Skin of body (tissue), 2 donors: ENCODE measurements around the gene CLP1. TPM values are rescaled to one million over a fixed set of nuclear protein-coding genes. Genes with fewer than 3 reads are reported as not detected.
A peak's percentile ranks its signal among the peaks of the same experiment; 100 is the strongest.
"Not testable (repeated sequence)": the region's sequence is repeated elsewhere in the genome, so short reads cannot be mapped to it uniquely, and the experiment has no call there.

ENCODE experiments used
- DNase-seq: peaks from one replicate; lab custom pipeline; 2025; lab: John Stamatoyannopoulos, UW
- total RNA-seq: library from RNA; depleted of rRNA; stranded (reverse); fragments of >200 nt; gene quantifications from one replicate; pipeline ENCODE4 v1.2.3, GENCODE V29; 2014

Gene CLP1
- total RNA-seq, 1 donor from 2014 or later: 9.7 TPM

DNA sequence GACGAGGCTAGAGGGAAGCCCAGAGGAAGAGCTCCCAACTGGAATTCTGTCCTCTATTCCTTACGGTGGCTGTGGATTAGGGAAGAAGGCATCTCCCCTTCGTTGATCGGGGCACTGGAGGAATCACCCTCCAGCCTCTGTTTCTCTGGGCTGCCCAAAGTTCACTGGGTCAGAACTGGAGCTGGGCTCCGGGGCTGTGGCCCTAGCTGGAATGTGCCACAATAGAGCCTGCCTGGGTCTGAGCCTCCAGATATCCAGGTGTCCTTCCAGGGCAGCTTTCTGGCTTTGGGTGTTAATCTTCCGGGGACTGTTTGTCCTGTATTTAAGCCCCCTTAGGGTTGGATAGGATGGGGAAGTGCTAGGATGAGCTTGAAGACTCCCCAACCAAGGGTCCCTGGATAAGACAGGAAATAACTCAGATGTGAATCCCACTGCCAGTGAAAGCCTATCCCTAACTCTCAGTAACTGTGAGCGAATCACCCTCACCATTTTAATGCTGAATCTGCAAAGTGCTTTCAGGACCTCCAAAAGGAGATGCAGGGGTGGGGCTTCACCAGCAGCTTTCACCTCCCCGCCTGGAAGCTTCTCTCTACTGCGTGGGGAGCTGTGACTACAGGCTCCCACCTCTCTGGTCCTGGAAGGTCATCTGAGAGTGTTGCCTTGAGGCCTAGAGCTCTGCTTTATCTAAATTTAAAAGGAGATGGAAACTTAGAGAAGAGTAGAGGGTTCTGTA is 17.3 kb upstream of the CLP1 start:
- no peak for DNase-seq

DNA sequence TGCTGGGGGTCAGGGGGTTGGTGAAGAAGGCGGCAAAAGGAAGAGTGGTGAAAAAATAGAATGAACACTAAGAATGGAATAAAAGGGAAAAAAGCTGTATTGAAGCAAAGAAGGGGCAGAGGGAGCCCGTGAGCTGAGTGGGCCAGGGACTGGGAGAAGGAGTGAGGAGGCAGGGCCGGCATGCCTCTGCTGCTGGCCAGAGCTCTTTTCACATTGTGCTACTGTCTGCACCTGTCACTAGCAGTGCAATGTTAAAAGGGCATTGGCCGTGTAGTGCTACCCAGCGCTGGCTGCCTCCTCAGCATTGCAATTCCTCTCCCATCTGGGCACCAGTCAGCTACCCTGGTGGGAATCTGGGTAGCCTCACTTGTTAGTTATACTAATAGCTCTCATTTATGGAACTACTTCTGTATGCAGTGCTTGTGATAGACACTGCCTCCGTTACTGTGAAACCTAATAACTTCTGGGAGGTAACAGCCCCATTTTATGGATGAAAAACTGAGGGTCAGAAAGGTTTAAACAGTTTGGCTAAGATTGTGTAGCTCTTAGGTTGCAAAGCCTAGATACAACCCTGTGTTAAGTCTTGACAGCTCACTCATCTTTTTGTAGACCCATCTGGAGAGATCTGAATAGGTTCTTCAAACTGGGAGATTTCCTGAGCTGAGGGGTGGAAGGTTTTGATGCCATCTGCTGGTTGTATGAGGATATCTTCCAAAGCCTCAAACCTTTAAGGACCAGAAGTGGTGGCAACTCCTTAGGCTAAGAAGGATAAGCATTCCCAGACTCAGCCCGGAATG is 16.4 kb upstream of the CLP1 start:
- DNase-seq: peak; percentile 37

DNA sequence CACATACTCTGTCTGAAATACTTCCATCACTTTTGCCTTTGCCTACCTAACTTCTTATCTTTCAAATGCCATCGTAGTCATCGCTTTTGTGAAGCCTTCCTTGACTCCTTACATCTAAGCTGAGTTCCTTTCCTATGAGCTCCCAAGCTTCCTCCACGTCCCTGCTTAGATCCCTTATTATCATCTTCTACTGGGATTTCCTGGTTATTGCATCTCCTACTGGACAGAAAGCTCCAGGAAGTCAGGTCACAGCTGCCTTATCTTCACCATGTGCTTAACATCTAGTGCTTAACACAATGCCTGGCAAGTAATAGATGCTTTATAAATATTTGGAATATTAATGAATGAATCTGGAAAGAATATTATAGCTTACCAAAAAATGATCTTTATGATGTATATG is 13.8 kb upstream of the CLP1 start:
- no peak for DNase-seq

DNA sequence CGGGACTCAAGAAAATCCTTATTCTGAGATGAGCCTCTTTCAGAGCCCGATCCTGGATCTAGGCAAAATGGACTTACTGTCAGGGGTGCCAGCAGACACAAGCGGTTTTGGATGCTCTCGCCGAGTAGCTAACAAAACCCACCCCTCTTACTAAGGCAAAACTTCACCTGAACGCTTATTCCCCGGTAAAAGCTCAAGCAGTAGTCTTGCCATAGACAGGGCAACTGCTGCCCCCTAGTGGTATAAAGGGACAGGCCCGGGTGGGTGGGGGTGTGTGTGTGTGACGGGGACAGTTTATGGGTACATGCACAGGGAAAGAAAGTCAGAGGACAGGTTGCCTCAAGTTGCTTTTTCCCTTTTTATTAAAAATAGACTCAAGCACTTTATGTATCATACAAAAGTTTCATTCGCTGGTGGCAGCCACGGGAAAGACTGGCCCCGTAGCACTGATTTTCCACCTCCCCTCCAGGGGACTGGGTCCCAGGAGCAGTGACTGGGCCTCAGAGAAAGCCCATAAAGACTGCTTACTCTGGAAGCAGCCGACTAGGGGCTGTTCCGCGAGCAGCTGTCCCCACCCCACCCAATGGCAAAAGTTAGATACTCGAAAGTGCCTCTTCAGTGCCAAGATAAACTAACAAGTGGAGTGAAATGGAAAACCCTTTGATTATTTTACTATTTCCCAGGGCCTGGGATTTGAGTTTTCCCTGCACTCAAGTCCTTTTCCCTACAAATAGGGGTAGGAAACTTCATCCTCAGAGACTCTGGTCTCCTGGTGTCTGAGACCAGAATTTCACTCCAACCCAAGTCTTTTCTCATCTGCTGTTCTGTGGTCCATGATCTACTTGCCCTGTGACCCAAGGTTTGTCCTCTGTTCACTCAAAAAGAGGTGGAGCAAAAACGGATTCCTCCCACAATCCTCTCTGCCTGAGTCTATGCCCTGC is 12.5 kb upstream of the CLP1 start:
- DNase-seq: peak; percentile 54

DNA sequence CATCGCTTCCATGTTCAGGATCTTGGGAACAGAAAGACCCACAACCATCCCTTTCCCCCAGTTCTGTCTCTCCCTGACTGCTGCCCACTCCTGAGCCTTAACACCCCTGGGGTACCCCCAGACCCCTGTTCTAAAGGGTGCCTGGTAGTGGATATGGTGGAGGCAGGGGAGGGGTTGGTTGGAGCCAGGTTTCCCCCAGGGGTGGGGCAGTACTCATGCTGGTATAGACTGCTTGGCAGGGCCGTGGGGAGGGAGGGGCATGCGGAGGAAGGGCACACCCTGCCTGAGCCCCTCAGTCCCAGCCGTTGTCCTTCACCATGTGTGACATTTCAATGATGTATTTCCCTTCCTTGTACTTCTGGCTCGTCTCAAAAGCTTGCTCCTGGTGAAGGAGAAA is 11.9 kb upstream of the CLP1 start:
- DNase-seq: no peak

DNA sequence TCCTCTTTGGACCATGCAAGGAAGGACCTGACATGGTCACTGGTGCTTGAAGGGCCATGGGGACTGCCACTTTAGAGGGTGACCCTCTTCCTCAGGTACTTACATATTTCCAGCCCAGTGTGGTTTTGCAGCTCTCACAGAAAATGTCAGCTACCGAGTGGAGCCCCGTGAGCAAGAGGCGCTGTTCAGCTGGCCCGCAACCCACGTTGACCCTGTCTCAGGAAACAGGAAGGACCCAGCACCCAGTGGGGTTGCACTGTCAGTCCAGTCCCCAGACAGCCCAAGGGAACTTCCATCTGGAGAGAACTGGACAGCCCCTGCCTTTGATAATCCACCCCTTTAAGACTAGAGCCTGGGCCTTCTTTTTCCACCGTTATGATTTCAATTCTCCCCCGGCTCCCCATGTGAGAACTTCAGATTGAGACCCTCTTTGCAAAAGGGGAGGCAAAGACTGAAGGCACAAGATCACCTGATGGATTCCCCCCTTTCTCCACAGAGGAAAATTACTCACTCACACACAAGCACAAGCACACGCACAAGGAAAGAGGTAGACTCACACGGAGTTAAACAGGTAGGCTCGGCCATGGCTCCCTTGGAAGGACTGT is 11.3 kb upstream of the CLP1 start:
- peak; percentile 14 for DNase-seq

DNA sequence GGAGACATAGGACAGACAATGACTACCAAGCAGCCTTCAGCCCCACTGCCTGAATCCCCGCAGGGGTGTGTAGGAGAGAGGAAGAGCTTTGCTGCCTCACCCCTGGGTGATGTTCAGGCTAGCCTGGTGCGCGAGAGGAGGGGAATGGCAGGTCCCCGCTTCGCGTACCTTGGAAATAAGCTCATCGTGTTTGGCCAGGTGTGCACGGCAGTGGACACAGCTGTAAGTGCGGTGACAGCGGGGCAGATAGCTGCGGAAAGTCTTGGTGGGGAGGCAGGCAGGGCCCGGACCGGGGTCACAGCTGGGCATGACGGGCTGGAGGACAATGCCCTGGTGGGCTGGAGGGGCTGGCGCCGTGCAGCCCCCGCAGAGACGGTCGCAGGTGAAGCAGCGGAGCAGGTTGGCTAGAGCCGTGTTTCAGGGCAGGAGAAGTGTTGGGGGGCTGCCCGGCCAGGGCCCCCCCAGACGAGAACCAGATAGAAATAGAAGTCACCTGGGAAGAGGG is 10.7 kb upstream of the CLP1 start:
- DNase-seq: no peak

DNA sequence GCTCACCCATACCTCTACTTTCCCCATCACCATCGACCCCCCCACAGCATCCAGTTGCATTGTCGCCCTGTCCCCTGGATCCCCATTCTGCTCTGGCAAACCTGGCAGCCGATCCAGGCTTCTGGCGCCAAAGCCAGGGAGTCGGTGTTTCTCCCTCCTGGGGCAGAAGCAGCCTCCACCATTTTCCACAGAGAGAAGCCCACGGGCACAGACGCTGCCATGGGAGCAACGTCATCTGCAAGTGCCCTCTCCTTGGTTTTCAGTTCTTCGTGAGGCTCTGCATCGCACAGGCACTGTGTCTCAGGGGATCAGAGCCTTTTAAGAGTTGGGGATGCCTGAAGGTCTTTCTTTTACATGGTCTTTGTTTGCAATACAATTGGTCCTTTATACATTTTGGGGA is 10.2 kb upstream of the CLP1 start:
- DNase-seq: no peak

DNA sequence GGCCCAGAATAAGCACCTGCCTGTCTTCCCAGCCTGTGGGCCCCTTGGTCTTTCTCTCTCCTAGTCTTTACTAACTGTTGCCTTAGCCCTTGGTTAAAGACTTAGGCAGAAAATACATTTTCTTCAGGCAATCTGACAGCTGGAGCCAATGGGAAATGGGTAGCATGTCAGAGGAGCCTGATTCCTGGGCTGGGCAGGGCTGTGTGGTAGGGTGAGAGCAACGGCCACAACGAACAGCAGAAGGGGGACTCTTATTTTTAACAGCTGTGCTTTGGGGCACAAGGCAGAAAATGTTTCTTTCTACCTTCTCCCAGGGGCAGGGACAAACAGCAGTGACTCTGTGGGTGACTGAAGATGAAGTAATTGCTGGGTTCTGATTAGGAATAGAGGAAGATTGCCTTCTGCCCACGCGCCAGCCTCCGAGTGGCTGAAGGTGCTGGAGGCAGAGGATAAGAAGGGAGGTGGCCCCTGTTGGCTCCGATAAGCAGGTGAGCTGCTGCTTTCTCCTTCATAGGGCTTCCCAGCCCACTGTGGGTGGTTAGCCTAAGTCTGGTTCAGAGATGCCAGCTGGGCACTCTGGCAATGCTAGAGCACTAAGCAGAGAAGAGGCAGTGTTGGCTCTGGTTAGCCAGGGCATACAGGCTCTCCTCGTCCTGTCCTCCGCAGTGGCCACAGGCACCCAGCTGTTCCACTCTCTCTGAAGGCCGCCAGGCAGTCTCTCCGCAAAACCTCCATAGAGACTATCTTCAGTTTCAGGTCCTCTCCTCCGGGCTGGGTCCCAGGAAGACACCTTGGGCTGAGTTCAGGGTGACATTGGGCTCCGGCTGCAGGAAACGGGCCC is 9.4 kb upstream of the CLP1 start:
- DNase-seq: no peak

DNA sequence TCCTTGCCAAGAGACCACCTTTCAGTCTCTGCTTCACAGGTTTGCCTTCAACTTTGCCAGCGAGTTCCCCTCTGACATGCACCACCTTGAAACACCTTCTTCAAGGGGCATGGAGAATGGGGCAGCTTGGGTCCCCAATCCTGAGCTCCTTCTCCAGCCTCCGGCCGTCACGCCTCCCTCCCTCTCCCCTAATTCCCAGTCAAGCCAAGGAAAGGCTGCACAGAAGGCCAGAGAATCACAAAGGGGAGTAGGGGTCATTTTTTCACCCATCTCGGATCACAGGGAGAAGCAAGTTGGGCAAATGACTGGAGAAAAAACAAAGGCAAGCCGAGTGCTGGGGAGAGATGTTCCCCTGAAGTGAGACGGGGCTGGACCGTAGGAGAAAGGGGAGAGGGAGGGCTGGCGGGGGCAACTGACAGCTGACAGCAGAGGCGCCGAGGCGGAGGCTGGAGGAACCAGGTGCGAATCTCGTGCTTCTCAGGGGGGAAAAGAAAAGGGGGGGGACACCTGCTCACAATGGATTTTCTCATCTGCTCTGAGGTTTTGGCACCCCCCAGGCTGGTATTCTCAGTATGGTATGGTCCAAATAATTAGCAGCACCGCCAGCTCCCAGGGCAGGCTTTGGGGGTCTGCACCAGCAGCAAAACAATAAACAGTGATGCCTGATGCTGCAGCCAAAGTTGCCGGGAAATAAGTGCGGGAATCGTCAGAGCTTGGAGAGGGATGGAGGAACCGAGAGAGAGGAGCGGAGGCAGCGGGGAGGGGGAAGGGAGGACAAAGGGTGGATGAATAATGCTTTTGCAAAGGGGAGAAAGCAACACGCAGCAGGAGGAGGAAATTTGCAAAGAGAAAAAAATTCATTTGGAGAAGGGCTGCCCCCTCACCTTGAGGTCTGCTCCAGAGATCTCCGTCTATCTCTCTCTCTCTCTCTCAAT is 8.5 kb upstream of the CLP1 start:
- DNase-seq: no peak

DNA sequence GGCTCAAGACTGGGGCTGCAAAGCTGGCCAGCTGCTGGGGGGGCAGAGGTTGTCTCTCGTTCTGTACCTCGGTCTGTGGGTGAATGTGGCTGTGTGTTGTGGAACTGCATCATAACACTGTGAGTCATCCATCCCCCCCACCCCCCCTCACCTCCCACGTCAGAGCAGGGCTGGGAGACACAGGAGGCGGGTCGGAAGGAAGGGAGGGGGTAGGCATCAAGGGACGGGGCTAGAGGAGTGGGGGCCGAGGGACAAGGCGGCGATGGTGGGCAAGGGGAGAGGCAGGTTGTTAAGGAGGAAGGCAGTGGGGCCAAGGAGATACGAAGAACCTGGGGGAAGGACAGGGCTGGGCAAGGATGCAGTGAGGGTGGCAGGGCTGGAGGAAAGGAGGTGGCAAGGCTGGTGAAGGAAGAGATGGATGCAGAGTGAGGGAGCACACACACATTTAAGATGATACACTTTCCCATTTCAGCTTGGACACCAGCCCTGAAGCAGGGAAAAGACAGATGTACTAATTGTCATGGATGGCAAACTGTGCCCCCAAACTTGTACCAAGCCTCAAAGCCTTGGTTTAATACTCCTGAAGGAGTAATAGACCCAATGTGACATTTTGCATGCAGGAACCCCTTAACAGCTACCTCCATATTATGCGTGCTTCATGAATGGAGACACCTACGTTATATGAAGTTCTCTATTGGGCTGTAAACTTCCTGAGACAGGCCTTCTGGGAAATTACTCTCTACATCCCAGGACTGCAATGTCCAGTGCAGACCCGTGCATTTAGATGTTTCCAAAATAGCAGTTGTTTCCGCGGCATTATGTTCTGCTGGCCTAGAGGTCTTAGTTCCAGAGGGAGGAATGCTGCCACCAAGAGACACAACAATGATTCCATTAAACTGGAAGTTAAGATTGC is 7.5 kb upstream of the CLP1 start, which contains the start of gene YPEL4:
Gene YPEL4 (minus strand): TSS at position 87 of the 913 bp plus-strand sequence. CDS start 2,805 bp downstream, outside the sequence.
- peak; percentile 55 for DNase-seq

DNA sequence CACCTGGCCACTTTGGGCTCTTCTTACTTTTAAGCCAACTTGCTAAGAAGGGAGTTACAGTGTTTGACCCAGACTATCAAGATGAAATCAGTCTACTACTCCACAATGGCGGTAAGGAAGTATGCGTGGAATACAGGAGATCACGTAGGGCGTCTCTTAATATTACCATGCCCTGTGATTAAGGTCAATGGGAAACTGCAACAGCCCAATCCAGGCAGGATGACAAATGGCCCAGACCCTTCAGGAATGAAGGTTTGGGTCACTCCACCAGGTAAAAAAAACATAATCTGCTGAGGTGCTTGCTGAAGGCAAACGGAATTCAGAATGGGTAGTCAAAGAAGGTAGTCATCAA is 6.8 kb upstream of the CLP1 start:
- no peak for DNase-seq

DNA sequence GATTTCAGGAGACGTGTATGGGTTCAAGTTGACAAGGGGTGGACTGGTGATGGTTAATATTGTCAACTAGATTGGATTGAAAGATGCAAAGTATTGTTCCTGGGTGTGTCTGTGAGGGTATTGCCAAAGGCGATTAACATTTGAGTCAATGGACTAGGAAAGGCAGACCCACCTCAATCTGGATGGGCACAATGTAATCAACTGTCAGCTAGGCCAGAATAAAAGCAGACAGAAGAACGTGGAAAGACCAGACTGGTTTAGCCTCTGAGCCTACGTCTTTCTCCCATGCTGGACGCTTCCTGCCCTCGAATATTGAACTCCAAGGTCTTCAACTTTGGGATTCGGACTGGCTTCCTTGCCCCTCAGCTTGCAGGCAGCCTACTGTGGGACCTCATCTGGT is 6.2 kb upstream of the CLP1 start:
- no peak for DNase-seq

DNA sequence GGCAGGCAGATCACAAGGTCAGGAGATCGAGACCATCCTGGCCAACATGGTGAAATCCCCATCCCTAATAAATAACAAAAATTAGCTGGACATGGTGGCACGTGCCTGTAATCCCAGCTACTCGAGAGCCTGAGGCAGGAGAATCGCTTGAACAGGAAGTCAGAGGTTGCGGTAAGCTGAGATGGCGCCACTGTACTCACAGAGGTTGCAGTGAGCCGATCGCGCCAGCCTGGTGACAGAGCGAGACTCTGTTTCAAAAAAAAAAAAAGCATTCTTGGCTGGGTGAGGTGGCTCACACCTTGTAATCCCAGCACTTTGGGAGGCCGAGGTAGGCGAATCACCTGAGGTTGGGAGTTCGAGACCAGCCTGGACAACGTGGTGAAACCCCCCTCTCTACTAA is 5.3 kb upstream of the CLP1 start:
- not testable (repeated sequence) for DNase-seq

DNA sequence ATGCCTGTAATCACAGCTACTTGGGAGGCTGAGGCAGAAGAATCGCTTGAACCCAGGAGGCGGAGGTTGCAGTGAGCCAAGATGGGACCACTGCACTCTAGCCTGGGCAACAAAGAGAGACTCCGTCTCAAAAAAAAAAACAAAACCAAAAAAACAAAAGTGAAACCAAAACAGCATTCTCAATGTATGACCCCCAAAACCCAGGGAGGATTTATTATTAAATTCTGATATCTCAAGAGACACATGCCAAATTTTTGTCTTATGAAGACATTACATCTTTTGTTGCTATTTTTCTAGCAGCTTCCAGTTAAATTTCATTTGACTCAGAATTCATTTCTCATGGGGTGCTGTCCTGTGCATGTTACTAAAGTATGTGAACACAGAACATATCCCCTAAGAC is 4.9 kb upstream of the CLP1 start:
- no peak for DNase-seq

DNA sequence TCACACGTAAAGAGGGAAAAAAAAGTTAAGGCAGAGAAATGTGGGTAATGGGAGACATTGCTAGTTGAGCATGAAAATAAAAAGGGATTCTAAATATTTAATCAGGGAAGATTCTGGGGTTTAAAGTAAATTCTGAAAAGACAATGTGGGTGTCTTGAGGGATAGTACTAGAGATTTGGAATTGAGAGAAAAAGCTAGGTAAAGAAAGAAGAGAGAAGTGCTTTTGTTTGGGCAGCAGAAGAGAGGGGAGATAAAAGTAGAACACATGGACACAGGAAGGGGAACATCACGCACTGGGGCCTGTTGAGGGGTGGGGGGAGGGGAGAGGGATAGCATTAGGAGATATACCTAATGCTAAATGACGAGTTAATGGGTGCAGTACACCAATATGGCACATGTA is 4.4 kb upstream of the CLP1 start:
- DNase-seq: no peak

DNA sequence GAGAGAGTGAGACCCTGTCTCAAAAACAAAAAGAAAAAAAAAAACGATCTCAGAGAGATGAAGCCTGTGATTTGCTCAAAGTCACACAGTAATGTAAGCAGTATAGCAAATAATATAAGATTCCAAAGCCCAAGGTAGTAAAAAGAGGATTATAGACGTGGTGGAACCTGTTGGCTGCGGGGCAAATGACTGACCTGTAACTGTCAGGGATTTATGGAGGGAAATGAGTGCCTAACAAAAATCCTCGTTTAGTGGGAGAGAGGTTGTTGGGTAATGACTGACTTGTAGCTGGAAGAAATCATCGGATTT is 723 bp upstream of the CLP1 start:
- DNase-seq: no peak

DNA sequence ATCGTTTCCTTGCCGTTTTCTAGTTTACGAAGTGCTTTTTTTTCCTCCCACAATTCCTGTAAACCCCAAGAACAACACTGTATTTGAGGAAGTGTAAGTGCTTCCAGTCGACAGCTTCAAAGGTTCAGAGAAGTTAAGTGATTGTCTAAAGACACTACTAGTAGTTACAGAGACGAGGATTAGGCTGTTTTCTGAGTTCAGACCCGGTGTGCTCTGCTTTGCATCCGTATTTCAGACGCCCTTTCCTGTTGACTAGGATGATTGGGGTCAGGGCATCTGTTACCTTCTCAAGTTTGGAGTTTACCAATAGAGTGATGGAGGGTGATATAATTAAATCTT is 430 bp downstream of the CLP1 start:
- DNase-seq: no peak
